Measurements from ENCODE around the gene HOXA3.
A peak's percentile ranks its signal among the peaks of the same experiment; 100 is the strongest.

The HOXA3 gene

DNA sequence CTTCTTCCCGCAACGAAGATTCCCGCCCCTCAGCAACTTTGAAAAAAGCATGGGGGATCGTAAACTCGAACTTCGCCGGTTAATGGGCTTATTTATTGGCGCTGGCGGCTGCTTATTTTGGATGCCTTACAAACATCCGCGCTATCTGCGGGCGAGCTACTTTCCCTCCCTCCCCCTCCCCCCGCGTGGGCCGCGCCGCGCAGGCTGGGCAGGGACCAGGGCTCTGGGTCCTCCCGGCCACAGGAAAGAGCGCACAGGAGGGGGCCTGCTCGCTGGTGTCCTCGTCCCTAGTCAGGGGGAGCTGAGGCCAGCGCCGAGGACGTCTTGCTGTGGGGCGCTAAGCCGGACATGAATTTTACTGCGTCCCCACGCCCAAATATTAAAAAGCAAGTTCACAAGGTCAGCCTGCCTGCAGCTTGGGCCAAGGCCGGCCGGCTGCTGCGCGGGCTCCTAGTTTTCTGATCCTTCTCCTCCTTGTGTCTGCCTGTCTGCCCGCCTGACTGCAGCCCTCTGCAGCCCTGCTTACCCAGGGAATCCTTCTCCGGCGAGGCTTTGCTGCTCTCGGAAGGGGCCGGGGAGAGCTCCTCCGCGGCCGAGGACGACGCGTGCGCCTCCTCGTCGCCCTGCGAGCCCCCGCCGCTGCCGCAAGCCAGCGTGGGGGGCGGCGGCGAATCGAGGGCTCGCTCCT, 20.6 kb upstream of the HOXA3 start:
- TF ChIP-seq MYC (IDR thresholded peaks at IDR 0.05; ENCODE audit: low read depth, low read length), result peak; percentile 67
- TF ChIP-seq, protein P1, sequence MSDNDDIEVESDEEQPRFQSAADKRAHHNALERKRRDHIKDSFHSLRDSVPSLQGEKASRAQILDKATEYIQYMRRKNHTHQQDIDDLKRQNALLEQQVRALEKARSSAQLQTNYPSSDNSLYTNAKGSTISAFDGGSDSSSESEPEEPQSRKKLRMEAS (IDR thresholded peaks at IDR 0.05; ENCODE audit: low read depth, low read length), result peak; percentile 24
- TF ChIP-seq POLR2A (IDR thresholded peaks at IDR 0.05; ENCODE audit: extremely low read depth, insufficient read length), result peak; percentile 60
- TF ChIP-seq, protein P2, sequence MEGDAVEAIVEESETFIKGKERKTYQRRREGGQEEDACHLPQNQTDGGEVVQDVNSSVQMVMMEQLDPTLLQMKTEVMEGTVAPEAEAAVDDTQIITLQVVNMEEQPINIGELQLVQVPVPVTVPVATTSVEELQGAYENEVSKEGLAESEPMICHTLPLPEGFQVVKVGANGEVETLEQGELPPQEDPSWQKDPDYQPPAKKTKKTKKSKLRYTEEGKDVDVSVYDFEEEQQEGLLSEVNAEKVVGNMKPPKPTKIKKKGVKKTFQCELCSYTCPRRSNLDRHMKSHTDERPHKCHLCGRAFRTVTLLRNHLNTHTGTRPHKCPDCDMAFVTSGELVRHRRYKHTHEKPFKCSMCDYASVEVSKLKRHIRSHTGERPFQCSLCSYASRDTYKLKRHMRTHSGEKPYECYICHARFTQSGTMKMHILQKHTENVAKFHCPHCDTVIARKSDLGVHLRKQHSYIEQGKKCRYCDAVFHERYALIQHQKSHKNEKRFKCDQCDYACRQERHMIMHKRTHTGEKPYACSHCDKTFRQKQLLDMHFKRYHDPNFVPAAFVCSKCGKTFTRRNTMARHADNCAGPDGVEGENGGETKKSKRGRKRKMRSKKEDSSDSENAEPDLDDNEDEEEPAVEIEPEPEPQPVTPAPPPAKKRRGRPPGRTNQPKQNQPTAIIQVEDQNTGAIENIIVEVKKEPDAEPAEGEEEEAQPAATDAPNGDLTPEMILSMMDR (IDR thresholded peaks at IDR 0.05; ENCODE audit: low read depth, low read length), result no peak
- peak; percentile 88 for DNase-seq (ENCODE audit: low read depth)
- peak overlapping the region; percentile 82 for H3K4me3 ChIP-seq (ENCODE audit: low read depth, low read length)

DNA sequence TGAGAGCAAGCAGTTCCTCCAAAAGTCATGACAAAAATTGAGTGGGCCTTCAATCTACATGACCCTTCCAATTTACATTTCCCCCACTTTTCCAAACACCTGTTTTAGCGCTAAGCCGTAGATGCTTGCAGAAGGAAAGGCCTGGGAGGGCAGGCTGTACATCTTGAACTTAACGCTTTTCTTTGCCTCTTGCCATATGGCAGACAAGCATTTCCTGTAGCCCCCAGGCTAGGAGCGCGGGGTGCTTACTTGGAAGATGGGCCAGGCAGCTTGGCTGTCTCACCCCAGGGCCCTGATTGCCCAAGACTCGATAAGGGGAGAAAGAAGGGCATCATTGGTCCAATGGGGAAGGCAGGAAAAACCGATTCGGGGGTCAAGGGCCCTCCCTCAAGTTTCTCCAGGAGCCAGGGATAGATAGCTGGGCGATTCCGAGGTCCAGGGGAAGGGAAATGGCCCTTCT, 20.0 kb upstream of the HOXA3 start:
- peak overlapping the region; percentile 82 for H3K4me3 ChIP-seq (ENCODE audit: low read depth, low read length)
- DNase-seq (ENCODE audit: low read depth), result peak; percentile 64
- TF ChIP-seq, protein P1 (IDR thresholded peaks at IDR 0.05; ENCODE audit: low read depth, low read length), result 0 out of 2 replicates have a peak, but pooled peaks have one; percentile 13
- TF ChIP-seq POLR2A (IDR thresholded peaks at IDR 0.05; ENCODE audit: extremely low read depth, insufficient read length), result no peak
- TF ChIP-seq MYC (IDR thresholded peaks at IDR 0.05; ENCODE audit: low read depth, low read length), result peak; percentile 50; the same call in 1 of the 2 replicates

DNA sequence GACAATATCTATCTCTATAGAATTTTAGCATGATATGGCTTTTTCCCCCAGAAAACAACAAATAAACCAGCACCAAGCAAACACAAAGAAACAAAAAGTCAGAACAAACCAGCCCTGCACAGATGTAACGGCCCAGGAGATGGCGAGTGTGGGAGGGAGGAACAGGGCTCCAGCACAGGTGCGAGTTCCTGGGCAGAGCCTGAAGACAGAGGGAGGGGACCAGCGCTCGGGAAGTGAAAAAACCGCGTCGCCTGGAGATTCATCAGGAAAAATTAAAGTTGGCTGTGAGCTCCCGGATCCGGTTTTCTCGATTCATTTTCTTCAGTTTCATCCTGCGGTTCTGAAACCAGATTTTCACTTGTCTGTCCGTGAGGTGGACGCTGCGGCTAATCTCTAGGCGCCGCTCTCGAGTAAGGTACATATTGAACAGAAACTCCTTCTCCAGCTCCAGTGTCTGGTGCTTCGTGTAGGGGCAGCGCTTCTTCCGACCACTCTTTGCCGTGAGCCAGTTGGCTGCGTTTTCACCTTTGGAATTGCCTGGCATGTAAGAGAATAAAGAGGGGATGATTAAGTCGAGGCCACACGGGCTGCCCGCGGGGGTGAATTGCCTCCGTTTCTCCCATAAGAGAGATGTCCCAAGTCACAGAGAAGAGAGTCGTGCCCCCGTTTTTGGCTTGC, 19.4 kb upstream of the HOXA3 start:
- TF ChIP-seq, protein P1 (IDR thresholded peaks at IDR 0.05; ENCODE audit: low read depth, low read length), result no peak
- TF ChIP-seq MYC (IDR thresholded peaks at IDR 0.05; ENCODE audit: low read depth, low read length) (no peak), POLR2A (IDR thresholded peaks at IDR 0.05; ENCODE audit: extremely low read depth, insufficient read length) (no peak)
- TF ChIP-seq, protein P2 (IDR thresholded peaks at IDR 0.05; ENCODE audit: low read depth, low read length), result no peak
- H3K4me3 ChIP-seq (ENCODE audit: low read depth, low read length), result peak overlapping the region; percentile 82
- peak; percentile 27 for DNase-seq (ENCODE audit: low read depth)

DNA sequence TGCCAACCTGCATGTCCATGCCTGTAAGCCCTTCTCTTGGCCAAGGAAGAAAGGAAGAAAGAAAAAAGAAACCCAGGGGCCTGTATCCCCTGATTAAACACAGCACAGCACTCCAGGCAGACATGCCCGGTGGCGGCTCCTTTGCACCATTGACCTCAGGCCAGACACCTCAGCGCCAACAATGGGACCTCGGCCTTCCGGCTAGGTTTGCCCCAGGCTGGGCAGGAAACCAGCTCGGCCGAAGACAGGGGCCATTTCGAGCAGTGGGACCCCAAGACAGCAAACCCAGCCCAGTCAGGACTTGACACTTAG, 18.9 kb upstream of the HOXA3 start:
- no peak for DNase-seq (ENCODE audit: low read depth)
- peak overlapping the region; percentile 27 for H3K4me3 ChIP-seq (ENCODE audit: low read depth, low read length)
- TF ChIP-seq, protein P1 (IDR thresholded peaks at IDR 0.05; ENCODE audit: low read depth, low read length), result no peak
- no peak for TF ChIP-seq MYC (IDR thresholded peaks at IDR 0.05; ENCODE audit: low read depth, low read length)

DNA sequence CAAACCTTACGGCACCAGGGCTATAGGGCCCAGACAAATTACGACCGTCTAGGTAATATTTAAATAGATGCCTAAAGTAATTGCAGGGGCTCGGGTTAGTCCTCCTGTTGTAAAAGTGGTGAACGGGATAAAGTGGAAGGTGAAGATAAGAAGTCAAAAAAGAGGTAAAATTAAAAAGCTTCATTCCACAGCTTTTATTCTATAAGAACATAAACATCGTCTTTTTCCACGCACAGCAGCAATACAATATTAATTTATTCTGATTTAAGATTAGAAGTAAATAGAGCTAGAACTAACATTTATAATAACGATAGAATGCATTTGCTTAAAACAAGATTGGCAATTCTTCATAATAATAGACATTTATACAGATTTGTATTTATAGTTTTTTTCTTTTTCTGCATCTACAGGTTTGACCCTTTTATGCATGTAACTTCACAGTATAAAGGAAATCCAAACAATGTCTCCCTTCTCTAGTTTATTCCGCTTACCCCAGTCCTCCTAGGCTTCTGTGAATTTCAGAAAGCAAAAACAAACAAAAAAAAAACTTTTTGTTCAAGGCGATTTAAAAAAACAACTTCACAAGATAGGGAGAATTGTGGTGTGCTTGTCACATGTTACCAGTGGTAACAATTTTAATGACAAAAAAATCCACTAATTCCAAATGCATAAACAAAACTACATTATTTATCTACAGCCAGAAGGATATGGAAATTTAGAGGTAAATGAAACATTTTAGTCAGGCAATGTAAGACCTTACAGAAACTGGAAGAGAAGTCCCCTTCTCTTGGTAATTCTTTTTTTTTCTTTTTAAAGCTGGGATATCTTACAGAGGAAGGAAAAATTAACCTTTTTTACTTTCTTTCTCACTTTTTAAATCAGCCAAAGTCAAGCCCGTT, 18.3 kb upstream of the HOXA3 start:
- TF ChIP-seq POLR2A (IDR thresholded peaks at IDR 0.05; ENCODE audit: extremely low read depth, insufficient read length) (no peak), MYC (IDR thresholded peaks at IDR 0.05; ENCODE audit: low read depth, low read length) (no peak)
- TF ChIP-seq, protein P2 (IDR thresholded peaks at IDR 0.05; ENCODE audit: low read depth, low read length), result no peak
- TF ChIP-seq, protein P1 (IDR thresholded peaks at IDR 0.05; ENCODE audit: low read depth, low read length), result no peak
- no peak for DNase-seq (ENCODE audit: low read depth)
- peak overlapping the region; percentile 27 for H3K4me3 ChIP-seq (ENCODE audit: low read depth, low read length)

DNA sequence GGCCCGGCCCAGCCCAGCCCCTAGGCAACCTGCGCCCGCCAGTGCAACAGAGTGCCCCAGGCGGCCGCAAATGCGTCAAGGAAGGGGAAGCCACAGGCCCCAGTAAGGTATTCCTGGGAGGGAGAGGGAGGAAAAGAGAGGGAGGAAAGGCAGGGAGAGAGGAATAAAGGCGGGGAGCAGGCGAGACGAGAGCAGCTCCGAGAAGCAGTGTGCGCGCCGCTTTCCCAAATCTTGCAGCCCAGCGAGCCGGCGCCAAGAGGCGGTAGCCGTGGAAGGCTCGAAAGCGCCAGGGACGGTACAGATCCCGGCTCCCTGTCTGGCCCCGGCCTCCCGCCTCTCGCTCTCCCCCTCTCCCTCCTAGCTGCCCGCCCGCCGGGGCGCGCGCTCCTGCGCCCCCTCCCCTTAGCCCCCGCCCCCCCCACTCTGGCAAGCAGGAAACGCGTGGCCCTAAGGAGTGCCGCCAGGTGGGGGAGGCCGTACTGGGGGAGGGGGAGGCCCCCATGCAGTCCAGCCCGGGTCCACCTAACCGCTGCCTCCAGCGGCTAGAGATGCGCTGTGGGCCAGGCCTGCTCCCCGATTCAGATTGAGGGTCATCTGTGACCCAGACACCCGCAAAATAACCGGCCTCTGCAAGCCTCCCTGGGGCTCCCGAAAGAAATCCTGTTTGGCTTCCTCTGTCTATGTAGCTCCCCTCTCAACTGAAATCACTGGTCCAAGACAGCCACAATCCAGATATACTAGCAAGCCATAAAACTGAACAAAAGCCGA, 17.5 kb upstream of the HOXA3 start:
- DNase-seq (ENCODE audit: low read depth), result no peak
- TF ChIP-seq, protein P2 (IDR thresholded peaks at IDR 0.05; ENCODE audit: low read depth, low read length), result no peak
- TF ChIP-seq, protein P1 (IDR thresholded peaks at IDR 0.05; ENCODE audit: low read depth, low read length), result no peak
- TF ChIP-seq POLR2A (IDR thresholded peaks at IDR 0.05; ENCODE audit: extremely low read depth, insufficient read length) (no peak), MYC (IDR thresholded peaks at IDR 0.05; ENCODE audit: low read depth, low read length) (no peak)
- H3K4me3 ChIP-seq (ENCODE audit: low read depth, low read length), result no peak overlapping the region

Data from NB4 (cell line).